AG09309 (cell line): ENCODE measurements around the gene TINCR.

ENCODE experiments used
- DNase-seq: peaks from one replicate; pipeline ENCODE4 v3.0.0-alpha.2; 2010; ENCODE audit warnings: low read depth
- H3K4me3 ChIP-seq: 2 replicates; pipeline ENCODE4 v1.5.1; 2011; ENCODE audit warnings: mild to moderate bottlenecking, low read depth, low read length, moderate library complexity; ENCODE audit not compliant: control insufficient read depth
- CTCF ChIP-seq: IDR thresholded peaks from 2 replicates; pipeline ENCODE4 v1.5.1; 2011; ENCODE audit warnings: mild to moderate bottlenecking, low read depth, low read length, inconsistent platforms; ENCODE audit not compliant: insufficient read depth, control insufficient read depth; ENCODE audit errors: missing control alignments

The TINCR gene

GRCh38 chr19:5595129-5595528 is 27.4 kb upstream of the TINCR start:
- H3K4me3 ChIP-seq = no peak overlapping the region
- TF ChIP-seq CTCF = no peak
- no peak for DNase-seq

- H3K4me3 ChIP-seq = no peak overlapping the region
- no peak for DNase-seq
- TF ChIP-seq CTCF = no peak
Measured at GRCh38 chr19:5594521-5594950, 26.8 kb upstream of the TINCR start.

- TF ChIP-seq CTCF = no peak
- no peak for DNase-seq
- H3K4me3 ChIP-seq = no peak overlapping the region
Measured at GRCh38 chr19:5593343-5594255, 25.8 kb upstream of the TINCR start.

GRCh38 chr19:5592531-5593342 is 25.0 kb upstream of the TINCR start:
- DNase-seq = no peak
- no peak for TF ChIP-seq CTCF
- no peak overlapping the region for H3K4me3 ChIP-seq

- no peak for DNase-seq
- H3K4me3 ChIP-seq = no peak overlapping the region
- TF ChIP-seq CTCF = no peak
Measured at GRCh38 chr19:5591476-5591875, 23.7 kb upstream of the TINCR start.

- TF ChIP-seq CTCF = no peak
- no peak for DNase-seq
- no peak overlapping the region for H3K4me3 ChIP-seq
Measured at GRCh38 chr19:5590865-5591154, 23.1 kb upstream of the TINCR start.
